Esophagus muscularis mucosa (tissue), 3 donors: ENCODE data around the gene PHF2.

ENCODE experiments used
- POLR2A ChIP-seq: fragments of 450-650 bp; IDR thresholded peaks from one replicate; pipeline ENCODE4 v1.6.1; 2017; ENCODE audit warnings: antibody characterized with exemption, moderate library complexity, mild to moderate bottlenecking, low read depth
- TF ChIP-seq, protein P1 (sequence below), 3 experiments: fragments of 200-600 bp in 2 of 3; fragments of 450-650 bp in 1 of 3; sonication (generic) in 2 of 3; IDR thresholded peaks; one replicate each; pipeline ENCODE4 v1.5.1; 2017 to 2019; ENCODE audit warnings: antibody characterized with exemption in 3 of 3, mild to moderate bottlenecking in 2 of 3, moderate library complexity in 1 of 3

DNA sequence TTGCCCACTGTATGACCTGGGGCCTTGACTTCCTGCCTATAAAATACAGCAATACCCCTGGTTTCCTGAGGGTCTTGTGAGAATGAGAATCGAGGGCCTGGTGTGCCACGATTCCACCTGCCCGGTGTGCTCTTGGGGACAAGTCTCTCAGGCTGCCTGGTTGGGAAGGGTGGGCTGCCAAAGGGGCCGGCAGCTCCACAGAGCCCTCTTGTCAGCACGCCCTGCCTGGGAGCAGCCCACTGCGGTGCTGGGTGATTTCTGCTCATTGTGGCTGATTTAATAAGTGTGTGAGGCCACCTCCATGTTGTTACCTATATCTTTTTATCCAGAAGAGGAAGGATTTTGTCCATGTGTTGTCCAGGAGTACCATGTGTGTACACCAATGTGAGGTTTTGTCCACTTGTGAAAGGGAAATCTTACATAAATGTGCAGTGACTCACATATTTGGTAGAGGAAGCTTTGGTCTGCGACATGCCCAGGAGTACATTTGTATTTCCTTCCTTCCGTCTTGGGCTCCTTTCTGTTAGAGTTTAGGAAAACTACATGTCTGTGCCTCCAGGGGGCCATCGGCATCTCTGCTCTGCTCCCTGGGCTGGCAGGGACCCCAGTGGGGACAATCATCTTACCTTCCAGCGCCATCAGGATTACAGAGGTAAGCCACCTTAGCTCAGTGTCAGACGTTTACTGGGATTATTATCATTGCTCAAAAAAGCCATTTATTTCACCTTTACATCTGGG lies 108.6 kb downstream of the PHF2 start:
- TF ChIP-seq, protein P1, sequence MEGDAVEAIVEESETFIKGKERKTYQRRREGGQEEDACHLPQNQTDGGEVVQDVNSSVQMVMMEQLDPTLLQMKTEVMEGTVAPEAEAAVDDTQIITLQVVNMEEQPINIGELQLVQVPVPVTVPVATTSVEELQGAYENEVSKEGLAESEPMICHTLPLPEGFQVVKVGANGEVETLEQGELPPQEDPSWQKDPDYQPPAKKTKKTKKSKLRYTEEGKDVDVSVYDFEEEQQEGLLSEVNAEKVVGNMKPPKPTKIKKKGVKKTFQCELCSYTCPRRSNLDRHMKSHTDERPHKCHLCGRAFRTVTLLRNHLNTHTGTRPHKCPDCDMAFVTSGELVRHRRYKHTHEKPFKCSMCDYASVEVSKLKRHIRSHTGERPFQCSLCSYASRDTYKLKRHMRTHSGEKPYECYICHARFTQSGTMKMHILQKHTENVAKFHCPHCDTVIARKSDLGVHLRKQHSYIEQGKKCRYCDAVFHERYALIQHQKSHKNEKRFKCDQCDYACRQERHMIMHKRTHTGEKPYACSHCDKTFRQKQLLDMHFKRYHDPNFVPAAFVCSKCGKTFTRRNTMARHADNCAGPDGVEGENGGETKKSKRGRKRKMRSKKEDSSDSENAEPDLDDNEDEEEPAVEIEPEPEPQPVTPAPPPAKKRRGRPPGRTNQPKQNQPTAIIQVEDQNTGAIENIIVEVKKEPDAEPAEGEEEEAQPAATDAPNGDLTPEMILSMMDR (IDR thresholded peaks at IDR 0.05) = no peak
- TF ChIP-seq POLR2A = no peak
